Liver (tissue), 9 donors: ENCODE measurements around the gene ADAM11. TPM values are rescaled to one million over a fixed set of nuclear protein-coding genes. Genes with fewer than 3 reads are reported as not detected.
A peak's percentile ranks its signal among the peaks of the same experiment; 100 is the strongest.

Experiments
- DNase-seq: peaks from one replicate; pipeline ENCODE4 v3.0.0-alpha.2; 2017; ENCODE audit warnings: low spot score
- H3K27ac ChIP-seq, 2 donors: one replicate each; pipeline ENCODE4 v1.7.0; 2013; ENCODE audit warnings: inconsistent platforms in 2 of 2, low read length in 2 of 2, control low read depth in 1 of 2, low read depth in 1 of 2, mild to moderate bottlenecking in 1 of 2
- H3K27me3 ChIP-seq, 4 donors: one replicate each; pipeline versions ENCODE4 v1.6.1 to v1.7.0; 2013; ENCODE audit warnings: low read length in 3 of 4, inconsistent platforms in 1 of 4, mild to moderate bottlenecking in 1 of 4, moderate library complexity in 1 of 4; ENCODE audit not compliant: control insufficient read depth in 4 of 4, insufficient read depth in 4 of 4
- H3K36me3 ChIP-seq, 4 donors: one replicate each; pipeline versions ENCODE4 v1.6.1 to v1.7.0; 2013; ENCODE audit warnings: low read length in 3 of 4, mild to moderate bottlenecking in 3 of 4, low read depth in 1 of 4, moderate library complexity in 1 of 4; ENCODE audit not compliant: control insufficient read depth in 4 of 4, insufficient read depth in 3 of 4
- H3K4me1 ChIP-seq, 4 donors: one replicate each; pipeline versions ENCODE4 v1.6.1 to v1.7.0; 2013; ENCODE audit warnings: low read length in 3 of 4, mild to moderate bottlenecking in 3 of 4, moderate library complexity in 1 of 4; ENCODE audit not compliant: control insufficient read depth in 4 of 4, insufficient read depth in 4 of 4
- H3K4me3 ChIP-seq, 3 donors: one replicate each; pipeline versions ENCODE4 v1.6.1 to v1.7.0; 2013; ENCODE audit warnings: low read length in 3 of 3, control low read depth in 1 of 3, low read depth in 1 of 3, mild to moderate bottlenecking in 1 of 3
- H3K9ac ChIP-seq, 2 donors: one replicate each; pipeline ENCODE4 v1.7.0; 2013; ENCODE audit warnings: low read length in 2 of 2, mild to moderate bottlenecking in 2 of 2, moderate library complexity in 2 of 2, control low read depth in 1 of 2, low read depth in 1 of 2
- H3K9me3 ChIP-seq, 4 donors: one replicate each; pipeline versions ENCODE4 v1.6.1 to v1.7.0; 2013; ENCODE audit warnings: low read length in 3 of 4; ENCODE audit not compliant: control insufficient read depth in 4 of 4
- EGR1 ChIP-seq, 2 donors: IDR thresholded peaks; 2 replicates each; pipeline ENCODE4 v1.6.1; 2016 to 2018; ENCODE audit warnings: antibody characterized with exemption in 2 of 2, low read depth in 2 of 2
- FOXA1 ChIP-seq: IDR thresholded peaks from 2 replicates; pipeline ENCODE4 v1.6.1; 2016; ENCODE audit warnings: antibody characterized with exemption
- FOXA2 ChIP-seq: IDR thresholded peaks from 2 replicates; pipeline ENCODE4 v1.6.1; 2016; ENCODE audit warnings: antibody characterized with exemption
- GABPA ChIP-seq, 2 donors: IDR thresholded peaks in 1 of 2; conservative IDR thresholded peaks in 1 of 2; 2 replicates each; pipeline ENCODE4 v1.6.1; 2016; ENCODE audit warnings: antibody characterized with exemption in 2 of 2, mild to moderate bottlenecking in 1 of 2, moderate library complexity in 1 of 2
- HNF4A ChIP-seq, 2 donors: conservative IDR thresholded peaks; 2 replicates each; pipeline ENCODE4 v1.6.1; 2016; ENCODE audit warnings: antibody characterized with exemption in 2 of 2, mild to moderate bottlenecking in 2 of 2
- HNF4G ChIP-seq: IDR thresholded peaks from 2 replicates; pipeline ENCODE4 v1.6.1; 2016; ENCODE audit warnings: antibody characterized with exemption
- JUND ChIP-seq, 2 donors: IDR thresholded peaks; 2 replicates each; pipeline ENCODE4 v1.6.1; 2016; ENCODE audit warnings: antibody characterized with exemption in 2 of 2
- NR2F2 ChIP-seq: IDR thresholded peaks from 2 replicates; pipeline ENCODE4 v1.6.1; 2016; ENCODE audit warnings: antibody characterized with exemption
- RAD21 ChIP-seq, 2 donors: IDR thresholded peaks; 2 replicates each; pipeline ENCODE4 v1.6.1; 2016; ENCODE audit warnings: antibody characterized with exemption in 2 of 2, mild to moderate bottlenecking in 2 of 2
- RXRA ChIP-seq, 2 donors: IDR thresholded peaks; 2 replicates each; pipeline ENCODE4 v1.6.1; 2017 to 2018; ENCODE audit warnings: antibody characterized with exemption in 2 of 2, mild to moderate bottlenecking in 1 of 2
- SP1 ChIP-seq: IDR thresholded peaks from 2 replicates; pipeline ENCODE4 v1.6.1; 2018; ENCODE audit warnings: antibody characterized with exemption, mild to moderate bottlenecking
- TAF1 ChIP-seq: conservative IDR thresholded peaks from 2 replicates; pipeline ENCODE4 v1.6.1; 2016; ENCODE audit warnings: antibody characterized with exemption, mild to moderate bottlenecking
- YY1 ChIP-seq: IDR thresholded peaks from 2 replicates; pipeline ENCODE4 v1.6.1; 2016; ENCODE audit warnings: antibody characterized with exemption, mild to moderate bottlenecking
- WGBS: extraction: QIAGEN DNeasy Blood & Tissue Kit; methylation state at CpG from one replicate; pipeline ENCODE4 v1.1.7; 2013; 5-methylcytosine and 5-hydroxymethylcytosine counted together
- polyA plus RNA-seq, 2 donors: library from polyadenylated mRNA; stranded (reverse) in 1 of 2; unstranded in 1 of 2; fragments of 200-250 nt in 1 of 2; fragments of >200 nt in 1 of 2; fragmentation: Nextera tagmentation in 1 of 2; extraction: Ambion mirVana in 1 of 2; gene quantifications; one replicate each; pipeline versions ENCODE4 v1.2.1 to v1.2.3, GENCODE V29; 2013 to 2015
- total RNA-seq, 2 donors: library from RNA; depleted of rRNA; stranded (reverse); fragments of >200 nt; gene quantifications; one replicate each; pipeline ENCODE4 v1.2.3, GENCODE V29; 2014
- TF ChIP-seq, protein P1 (sequence below): IDR thresholded peaks from 2 replicates; pipeline ENCODE4 v1.6.1; 2016; ENCODE audit warnings: antibody characterized with exemption
- TF ChIP-seq, protein P2 (sequence below): IDR thresholded peaks from 2 replicates; pipeline ENCODE4 v1.6.1; 2016; ENCODE audit warnings: antibody characterized with exemption
- TF ChIP-seq, protein P3 (sequence below): IDR thresholded peaks from 2 replicates; pipeline ENCODE4 v1.6.1; 2016; ENCODE audit warnings: antibody characterized with exemption, mild to moderate bottlenecking
- TF ChIP-seq, protein P4 (sequence below): IDR thresholded peaks from 2 replicates; pipeline ENCODE4 v1.6.1; 2016; ENCODE audit warnings: antibody characterized with exemption
- TF ChIP-seq, protein P5 (sequence below): fragments of 150-350 bp; IDR thresholded peaks from 2 replicates; pipeline ENCODE4 v1.5.1; 2017; ENCODE audit warnings: improper control_type of control experiment, low read depth, low read length; ENCODE audit not compliant: missing input control
- donor health status: healthy.
- donor health status: healthy.
- donor health status: healthy.
- donor health status: healthy.
- donor health status: healthy.

ADAM11 gene
- total and polyA plus RNA-seq, 4 donors: 0.06 to 1.1 (median 0.08) TPM; not detected in 1

DNA sequence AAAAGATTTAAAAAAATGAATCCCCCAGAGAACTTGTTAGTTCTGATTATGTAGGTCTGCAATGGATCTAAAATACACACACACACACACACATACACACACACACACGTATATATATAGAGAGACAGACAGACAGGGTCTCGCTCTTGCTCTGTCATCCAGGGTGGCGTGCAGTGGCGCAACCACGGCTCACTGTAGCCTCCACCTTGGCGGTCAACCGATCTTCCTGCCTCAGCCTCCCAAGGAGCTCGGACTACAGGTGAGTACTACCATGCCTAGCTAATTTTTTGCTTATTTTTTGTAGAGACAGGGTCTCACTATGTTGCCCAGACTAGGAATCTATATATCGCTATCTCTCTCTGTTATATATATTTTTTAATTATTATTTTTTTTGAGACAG is 37.9 kb downstream of the ADAM11 start:
- Histone ChIP-seq H3K27me3 (no peaks in the 10 kb centered on the region), H3K9ac (no peak overlapping the region), H3K4me3 (no peak overlapping the region), H3K4me1 (peaks cover 0 to 9% (median 0%) of the 10 kb centered on the region in 4 donors), H3K9me3 (no peaks in the 10 kb centered on the region), H3K27ac (no peak overlapping the region), H3K36me3 (no peaks in the 10 kb centered on the region)
- TF ChIP-seq JUND (IDR thresholded peaks at IDR 0.05) (no peak), NR2F2 (no peak), GABPA (IDR thresholded peaks at IDR 0.05 in 1 of 2, conservative IDR thresholded peaks at IDR 0.05 in 1 of 2) (no peak), HNF4A (conservative IDR thresholded peaks at IDR 0.05) (no peak), TAF1 (no peak), HNF4G (no peak), RXRA (IDR thresholded peaks at IDR 0.05) (no peak), FOXA2 (no peak), YY1 (no peak), EGR1 (IDR thresholded peaks at IDR 0.05; ENCODE audit: low read depth in 2 of 2) (no peak)
- TF ChIP-seq, protein P1, sequence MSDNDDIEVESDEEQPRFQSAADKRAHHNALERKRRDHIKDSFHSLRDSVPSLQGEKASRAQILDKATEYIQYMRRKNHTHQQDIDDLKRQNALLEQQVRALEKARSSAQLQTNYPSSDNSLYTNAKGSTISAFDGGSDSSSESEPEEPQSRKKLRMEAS: no peak
- TF ChIP-seq, protein P2, sequence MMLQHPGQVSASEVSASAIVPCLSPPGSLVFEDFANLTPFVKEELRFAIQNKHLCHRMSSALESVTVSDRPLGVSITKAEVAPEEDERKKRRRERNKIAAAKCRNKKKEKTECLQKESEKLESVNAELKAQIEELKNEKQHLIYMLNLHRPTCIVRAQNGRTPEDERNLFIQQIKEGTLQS: no peak
- TF ChIP-seq, protein P3, sequence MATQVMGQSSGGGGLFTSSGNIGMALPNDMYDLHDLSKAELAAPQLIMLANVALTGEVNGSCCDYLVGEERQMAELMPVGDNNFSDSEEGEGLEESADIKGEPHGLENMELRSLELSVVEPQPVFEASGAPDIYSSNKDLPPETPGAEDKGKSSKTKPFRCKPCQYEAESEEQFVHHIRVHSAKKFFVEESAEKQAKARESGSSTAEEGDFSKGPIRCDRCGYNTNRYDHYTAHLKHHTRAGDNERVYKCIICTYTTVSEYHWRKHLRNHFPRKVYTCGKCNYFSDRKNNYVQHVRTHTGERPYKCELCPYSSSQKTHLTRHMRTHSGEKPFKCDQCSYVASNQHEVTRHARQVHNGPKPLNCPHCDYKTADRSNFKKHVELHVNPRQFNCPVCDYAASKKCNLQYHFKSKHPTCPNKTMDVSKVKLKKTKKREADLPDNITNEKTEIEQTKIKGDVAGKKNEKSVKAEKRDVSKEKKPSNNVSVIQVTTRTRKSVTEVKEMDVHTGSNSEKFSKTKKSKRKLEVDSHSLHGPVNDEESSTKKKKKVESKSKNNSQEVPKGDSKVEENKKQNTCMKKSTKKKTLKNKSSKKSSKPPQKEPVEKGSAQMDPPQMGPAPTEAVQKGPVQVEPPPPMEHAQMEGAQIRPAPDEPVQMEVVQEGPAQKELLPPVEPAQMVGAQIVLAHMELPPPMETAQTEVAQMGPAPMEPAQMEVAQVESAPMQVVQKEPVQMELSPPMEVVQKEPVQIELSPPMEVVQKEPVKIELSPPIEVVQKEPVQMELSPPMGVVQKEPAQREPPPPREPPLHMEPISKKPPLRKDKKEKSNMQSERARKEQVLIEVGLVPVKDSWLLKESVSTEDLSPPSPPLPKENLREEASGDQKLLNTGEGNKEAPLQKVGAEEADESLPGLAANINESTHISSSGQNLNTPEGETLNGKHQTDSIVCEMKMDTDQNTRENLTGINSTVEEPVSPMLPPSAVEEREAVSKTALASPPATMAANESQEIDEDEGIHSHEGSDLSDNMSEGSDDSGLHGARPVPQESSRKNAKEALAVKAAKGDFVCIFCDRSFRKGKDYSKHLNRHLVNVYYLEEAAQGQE: no peak
- no peak for DNase-seq
- 93% methylated on average over 9 of the region's 9 CpGs for WGBS

DNA sequence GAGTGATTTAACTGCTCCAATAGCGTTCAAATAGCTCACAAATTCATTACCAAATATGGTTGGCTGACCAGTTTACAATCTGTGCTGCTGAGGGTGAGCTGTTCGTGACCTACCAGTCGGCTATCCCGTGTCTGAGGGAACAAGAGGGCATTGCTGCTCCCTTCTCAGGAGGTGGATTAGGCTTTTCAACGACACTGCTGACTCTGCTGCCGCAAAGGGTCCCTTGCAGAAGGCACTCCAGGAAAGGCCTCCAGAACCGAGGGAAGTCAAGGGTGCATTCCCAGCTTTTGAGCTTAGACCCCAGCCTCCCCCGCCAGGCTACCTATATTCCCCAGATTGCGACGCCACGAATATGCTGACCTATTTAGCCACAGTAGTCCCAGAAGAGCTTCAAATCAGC is 39.0 kb downstream of the ADAM11 start:
- no peak for DNase-seq
- no peak for TF ChIP-seq JUND (IDR thresholded peaks at IDR 0.05)
- no peak for TF ChIP-seq FOXA1
- TF ChIP-seq, protein P4, sequence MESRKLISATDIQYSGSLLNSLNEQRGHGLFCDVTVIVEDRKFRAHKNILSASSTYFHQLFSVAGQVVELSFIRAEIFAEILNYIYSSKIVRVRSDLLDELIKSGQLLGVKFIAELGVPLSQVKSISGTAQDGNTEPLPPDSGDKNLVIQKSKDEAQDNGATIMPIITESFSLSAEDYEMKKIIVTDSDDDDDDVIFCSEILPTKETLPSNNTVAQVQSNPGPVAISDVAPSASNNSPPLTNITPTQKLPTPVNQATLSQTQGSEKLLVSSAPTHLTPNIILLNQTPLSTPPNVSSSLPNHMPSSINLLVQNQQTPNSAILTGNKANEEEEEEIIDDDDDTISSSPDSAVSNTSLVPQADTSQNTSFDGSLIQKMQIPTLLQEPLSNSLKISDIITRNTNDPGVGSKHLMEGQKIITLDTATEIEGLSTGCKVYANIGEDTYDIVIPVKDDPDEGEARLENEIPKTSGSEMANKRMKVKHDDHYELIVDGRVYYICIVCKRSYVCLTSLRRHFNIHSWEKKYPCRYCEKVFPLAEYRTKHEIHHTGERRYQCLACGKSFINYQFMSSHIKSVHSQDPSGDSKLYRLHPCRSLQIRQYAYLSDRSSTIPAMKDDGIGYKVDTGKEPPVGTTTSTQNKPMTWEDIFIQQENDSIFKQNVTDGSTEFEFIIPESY: no peak
- no peak for TF ChIP-seq RXRA (IDR thresholded peaks at IDR 0.05)
- no peak for TF ChIP-seq GABPA (IDR thresholded peaks at IDR 0.05 in 1 of 2, conservative IDR thresholded peaks at IDR 0.05 in 1 of 2)
- TF ChIP-seq HNF4G: no peak
- TF ChIP-seq, protein P1: no peak
- no peak for TF ChIP-seq SP1
- TF ChIP-seq YY1: no peak
- no peak for TF ChIP-seq TAF1
- TF ChIP-seq, protein P5, sequence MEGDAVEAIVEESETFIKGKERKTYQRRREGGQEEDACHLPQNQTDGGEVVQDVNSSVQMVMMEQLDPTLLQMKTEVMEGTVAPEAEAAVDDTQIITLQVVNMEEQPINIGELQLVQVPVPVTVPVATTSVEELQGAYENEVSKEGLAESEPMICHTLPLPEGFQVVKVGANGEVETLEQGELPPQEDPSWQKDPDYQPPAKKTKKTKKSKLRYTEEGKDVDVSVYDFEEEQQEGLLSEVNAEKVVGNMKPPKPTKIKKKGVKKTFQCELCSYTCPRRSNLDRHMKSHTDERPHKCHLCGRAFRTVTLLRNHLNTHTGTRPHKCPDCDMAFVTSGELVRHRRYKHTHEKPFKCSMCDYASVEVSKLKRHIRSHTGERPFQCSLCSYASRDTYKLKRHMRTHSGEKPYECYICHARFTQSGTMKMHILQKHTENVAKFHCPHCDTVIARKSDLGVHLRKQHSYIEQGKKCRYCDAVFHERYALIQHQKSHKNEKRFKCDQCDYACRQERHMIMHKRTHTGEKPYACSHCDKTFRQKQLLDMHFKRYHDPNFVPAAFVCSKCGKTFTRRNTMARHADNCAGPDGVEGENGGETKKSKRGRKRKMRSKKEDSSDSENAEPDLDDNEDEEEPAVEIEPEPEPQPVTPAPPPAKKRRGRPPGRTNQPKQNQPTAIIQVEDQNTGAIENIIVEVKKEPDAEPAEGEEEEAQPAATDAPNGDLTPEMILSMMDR: no peak
- TF ChIP-seq RAD21 (IDR thresholded peaks at IDR 0.05): no peak
- no peak for TF ChIP-seq NR2F2
- TF ChIP-seq HNF4A (conservative IDR thresholded peaks at IDR 0.05): no peak
- TF ChIP-seq, protein P2: no peak
- peaks cover 0 to 9% (median 0%) of the 10 kb centered on the region in 4 donors for H3K4me1 ChIP-seq
- H3K27ac ChIP-seq: peak overlapping the region; percentile 10 to 70
- no peak overlapping the region for H3K9ac ChIP-seq
- no peak overlapping the region for H3K4me3 ChIP-seq
- no peaks in the 10 kb centered on the region for H3K36me3 ChIP-seq
- WGBS: 81% methylated on average over 11 of the region's 11 CpGs
- no peaks in the 10 kb centered on the region for H3K27me3 ChIP-seq
- no peaks in the 10 kb centered on the region for H3K9me3 ChIP-seq
